NT2/D1 (cell line): ENCODE data around the gene ABCC9.
"Not testable (repeated sequence)": the region's sequence is repeated elsewhere in the genome, so short reads cannot be mapped to it uniquely, and the experiment has no call there.

Experiments
- DNase-seq: peaks from one replicate; pipeline ENCODE4 v3.0.0-alpha.2; 2011; ENCODE audit warnings: low read depth, low spot score
- H3K27me3 ChIP-seq: 2 replicates; pipeline ENCODE4 v1.6.0; 2011; ENCODE audit warnings: mild to moderate bottlenecking; ENCODE audit not compliant: insufficient read length, insufficient read depth
- H3K36me3 ChIP-seq: 2 replicates; pipeline ENCODE4 v1.6.1; 2011; ENCODE audit warnings: mild to moderate bottlenecking, low read length, mixed read lengths; ENCODE audit not compliant: insufficient read depth, insufficient read length
- H3K4me1 ChIP-seq: 2 replicates; pipeline ENCODE4 v1.5.1; 2011; ENCODE audit not compliant: insufficient read depth, insufficient read length
- H3K4me3 ChIP-seq: 2 replicates; pipeline ENCODE4 v1.5.1; 2011; ENCODE audit warnings: low read depth; ENCODE audit not compliant: insufficient read length
- H3K9ac ChIP-seq: 2 replicates; pipeline ENCODE4 v1.6.0; 2011; ENCODE audit warnings: low read depth; ENCODE audit not compliant: insufficient read length
- H3K9me3 ChIP-seq: 2 replicates; pipeline ENCODE4 v1.5.1; 2011; ENCODE audit warnings: mild to moderate bottlenecking, low read length; ENCODE audit not compliant: insufficient read depth
- SUZ12 ChIP-seq: IDR thresholded peaks from 2 replicates; pipeline ENCODE4 v1.6.1; 2011; ENCODE audit not compliant: insufficient read length, insufficient read depth; ENCODE audit errors: extremely low read depth
- YY1 ChIP-seq: IDR thresholded peaks from 2 replicates; pipeline ENCODE4 v1.6.1; 2011; ENCODE audit not compliant: insufficient read length, insufficient read depth
- ZNF274 ChIP-seq: IDR thresholded peaks from 2 replicates; pipeline ENCODE4 v1.6.1; 2011; ENCODE audit warnings: mild to moderate bottlenecking, low read depth, low read length

ABCC9 gene

GRCh38 chr12:21788089-21788983, 152.9 kb downstream of the ABCC9 start:
- H3K4me1 ChIP-seq: no peaks in the 10 kb centered on the region
- no peak overlapping the region for H3K9ac ChIP-seq
- no peaks in the 10 kb centered on the region for H3K9me3 ChIP-seq
- no peak overlapping the region for H3K4me3 ChIP-seq
- H3K27me3 ChIP-seq: no peaks in the 10 kb centered on the region
- TF ChIP-seq ZNF274 (no peak), SUZ12 (no peak), YY1 (no peak)
- H3K36me3 ChIP-seq: no peaks in the 10 kb centered on the region
- no peak for DNase-seq

GRCh38 chr12:21786041-21786531, 155.1 kb downstream of the ABCC9 start:
- DNase-seq: no peak
- H3K9ac ChIP-seq: no peak overlapping the region
- H3K9me3 ChIP-seq: no peaks in the 10 kb centered on the region
- H3K36me3 ChIP-seq: no peaks in the 10 kb centered on the region
- no peak overlapping the region for H3K4me3 ChIP-seq
- H3K27me3 ChIP-seq: no peaks in the 10 kb centered on the region
- no peak for TF ChIP-seq ZNF274
- no peak for TF ChIP-seq YY1
- no peak for TF ChIP-seq SUZ12
- H3K4me1 ChIP-seq: no peaks in the 10 kb centered on the region

GRCh38 chr12:21782723-21783122, 158.5 kb downstream of the ABCC9 start:
- H3K9me3 ChIP-seq, H3K4me1 ChIP-seq, H3K4me3 ChIP-seq, H3K9ac ChIP-seq, H3K36me3 ChIP-seq, H3K27me3 ChIP-seq, DNase-seq: not testable (repeated sequence)

DNA sequence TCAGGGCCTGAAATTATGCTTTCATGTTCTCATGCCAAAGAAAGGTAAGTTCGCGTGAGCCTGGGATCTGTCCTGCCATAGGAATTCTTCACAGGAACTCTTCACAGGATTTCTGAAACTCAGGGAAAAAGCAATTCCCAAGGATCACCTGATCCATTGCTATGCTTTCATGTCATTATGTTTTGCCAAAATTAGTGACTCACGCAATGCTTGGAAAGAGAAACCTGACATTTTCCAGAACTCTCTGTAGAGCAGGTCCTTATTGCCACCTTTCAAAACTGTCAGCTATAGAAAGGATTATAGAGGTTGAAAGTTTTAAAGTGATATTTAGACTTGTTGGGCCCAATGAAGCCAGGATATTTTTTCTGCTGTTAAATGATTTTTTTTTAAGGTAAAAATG, 160.4 kb downstream of the ABCC9 start:
- Histone ChIP-seq H3K36me3 (no peaks in the 10 kb centered on the region), H3K9ac (no peak overlapping the region), H3K9me3 (no peaks in the 10 kb centered on the region), H3K4me1 (no peaks in the 10 kb centered on the region), H3K27me3 (no peaks in the 10 kb centered on the region), H3K4me3 (no peak overlapping the region)
- TF ChIP-seq YY1 (no peak), SUZ12 (no peak)
- DNase-seq: no peak

DNA sequence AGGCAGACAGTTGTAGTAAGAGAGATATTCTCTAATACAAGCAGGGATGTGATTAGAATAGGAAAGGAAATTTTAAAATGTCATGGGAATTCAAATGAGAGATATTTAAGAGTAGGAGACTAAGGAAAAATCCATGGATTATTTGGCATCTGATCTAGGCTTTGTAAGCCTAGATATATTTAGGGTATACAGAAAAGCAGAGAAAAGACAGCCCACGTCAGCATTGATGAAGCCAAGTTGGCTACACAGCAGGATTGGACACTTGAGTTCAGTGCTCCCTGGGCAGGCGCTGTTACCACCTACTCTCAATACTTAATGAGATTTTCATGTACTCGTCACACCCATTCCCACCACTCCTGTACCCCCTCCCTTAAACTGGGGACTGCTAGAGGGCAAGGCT, 165.1 kb downstream of the ABCC9 start:
- Histone ChIP-seq H3K36me3 (peaks cover 5% of the 10 kb centered on the region), H3K4me1 (no peaks in the 10 kb centered on the region), H3K9me3 (no peaks in the 10 kb centered on the region), H3K4me3 (no peak overlapping the region), H3K9ac (no peak overlapping the region), H3K27me3 (no peaks in the 10 kb centered on the region)
- TF ChIP-seq SUZ12: no peak
- no peak for TF ChIP-seq YY1
- no peak for TF ChIP-seq ZNF274
- no peak for DNase-seq

DNA sequence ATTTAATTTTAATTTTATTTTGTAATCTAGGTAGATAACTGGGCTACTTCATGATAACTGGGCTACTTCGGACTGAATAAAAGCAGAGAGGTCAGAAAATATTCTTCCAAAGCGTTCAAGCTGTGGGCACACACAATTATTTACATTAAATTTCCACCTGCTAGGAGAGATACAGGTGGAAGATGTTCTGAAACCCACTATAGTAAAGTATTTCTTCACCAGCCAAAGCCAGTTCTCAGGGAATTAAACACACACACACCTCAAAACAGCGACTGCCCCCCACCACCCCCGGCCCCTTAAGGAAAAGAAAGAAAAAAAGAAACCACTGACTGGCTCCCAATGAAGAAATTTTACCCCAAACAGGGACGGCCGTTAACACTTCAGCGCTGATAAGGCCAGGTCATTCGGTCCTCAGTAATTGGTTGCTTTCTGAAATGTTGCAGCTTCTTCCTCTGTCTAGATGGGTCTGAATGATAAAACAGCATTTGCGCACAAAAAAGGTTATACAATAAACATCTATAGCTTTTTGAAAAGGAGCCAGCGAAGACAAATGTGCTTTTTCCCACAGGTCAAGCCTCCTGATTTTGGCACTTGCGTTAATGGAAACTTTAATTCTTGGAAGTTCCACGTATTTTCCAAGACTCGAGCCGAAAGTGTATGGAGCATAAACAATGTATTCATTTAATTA, 165.9 kb downstream of the ABCC9 start:
- no peaks in the 10 kb centered on the region for H3K27me3 ChIP-seq
- peak overlapping the region; percentile 20 for H3K4me3 ChIP-seq
- peaks cover 5% of the 10 kb centered on the region for H3K36me3 ChIP-seq

GRCh38 chr12:21774358-21775132, 166.7 kb downstream of the ABCC9 start, which contains the start of gene KCNJ8:
TSS of gene KCNJ8 (minus strand) at chr12:21774706. CDS start at chr12:21773616, 1,090 bp downstream.
- Histone ChIP-seq H3K9ac (peak within 1 kb of the TSS; percentile 76), H3K9me3 (no peaks in the 10 kb centered on the region), H3K36me3 (peaks cover 5% of the 10 kb centered on the region), H3K4me3 (peak within 1 kb of the TSS; percentile 53), H3K4me1 (no peaks in the 10 kb centered on the region), H3K27me3 (no peaks in the 10 kb centered on the region)
- no peak for TF ChIP-seq SUZ12
- TF ChIP-seq ZNF274: no peak
- TF ChIP-seq YY1: no peak
- DNase-seq: peak; percentile 91

More for the DNA sequence above, 165.9 kb downstream of the ABCC9 start:
- Histone ChIP-seq H3K9me3 (no peaks in the 10 kb centered on the region), H3K9ac (peak overlapping the region; percentile 37), H3K4me1 (no peaks in the 10 kb centered on the region)
- no peak for DNase-seq
- TF ChIP-seq ZNF274 (no peak), SUZ12 (no peak), YY1 (no peak)
